HEK293 (cell line): ENCODE measurements around the gene PARD6B.
A peak's percentile ranks its signal among the peaks of the same experiment; 100 is the strongest.

Source experiments
- CTCF ChIA-PET: fragments of 350-600 bp; formaldehyde crosslinking; extraction: SDS; loops from one replicate; lab custom pipeline; 2021; ENCODE audit warnings: antibody characterized with exemption; lab: Yijun Ruan, JAX
- POLR2A ChIA-PET: fragments of 300-600 bp; formaldehyde crosslinking; extraction: SDS; loops from one replicate; lab custom pipeline; 2020; ENCODE audit warnings: antibody characterized with exemption, inconsistent platforms; lab: Yijun Ruan, JAX
- H3K27ac ChIP-seq: fragments of 200-500 bp; sonication (Bioruptor generic); 2 replicates; pipeline ENCODE4 v1.5.1; 2014; ENCODE audit warnings: low read depth, low read length, control low read depth, inconsistent platforms; ENCODE audit errors: extremely low read depth
- H3K36me3 ChIP-seq, 2 experiments: fragments of 200-500 bp in 1 of 2; sonication (Bioruptor generic) in 1 of 2; 1 replicate in 1 of 2; 2 replicates in 1 of 2; pipeline ENCODE4 v1.5.1; 2014 to 2017; ENCODE audit warnings: inconsistent platforms in 2 of 2, low read length in 2 of 2; ENCODE audit not compliant: control insufficient read depth in 2 of 2, insufficient read depth in 1 of 2
- H3K4me1 ChIP-seq: fragments of 200-500 bp; sonication (Bioruptor generic); 2 replicates; pipeline ENCODE4 v1.5.1; 2014; ENCODE audit warnings: mild to moderate bottlenecking, low read length, inconsistent platforms; ENCODE audit not compliant: control insufficient read depth, insufficient read depth
- H3K4me3 ChIP-seq: 2 replicates; pipeline ENCODE4 v1.5.1; 2011; ENCODE audit warnings: low read depth, mild to moderate bottlenecking, control low read depth, low read length, moderate library complexity
- H3K9me3 ChIP-seq: fragments of 200-500 bp; sonication (Bioruptor generic); 2 replicates; pipeline ENCODE4 v1.5.1; 2014; ENCODE audit warnings: low read depth, low read length, inconsistent platforms; ENCODE audit not compliant: control insufficient read depth, insufficient read depth
- EGR2 ChIP-seq: fragments of 450-650 bp; formaldehyde crosslinking; IDR thresholded peaks from 2 replicates; pipeline ENCODE4 v1.5.1; 2016; ENCODE audit warnings: low read depth, missing biosample characterization, missing genetic modification characterization
- GLI2 ChIP-seq: fragments of 450-650 bp; formaldehyde crosslinking; IDR thresholded peaks from 2 replicates; pipeline ENCODE4; 2017; ENCODE audit warnings: missing biosample characterization, missing genetic modification characterization, low read depth, borderline replicate concordance
- GLIS2 ChIP-seq: fragments of 450-650 bp; formaldehyde crosslinking; IDR thresholded peaks from 2 replicates; pipeline ENCODE4 v1.5.1; 2016; ENCODE audit warnings: missing biosample characterization, missing genetic modification characterization
- KLF8 ChIP-seq: fragments of 450-650 bp; formaldehyde crosslinking; IDR thresholded peaks from 2 replicates; pipeline ENCODE4 v1.5.1; 2016; ENCODE audit warnings: missing biosample characterization, missing genetic modification characterization
- OVOL3 ChIP-seq: fragments of 450-650 bp; formaldehyde crosslinking; IDR thresholded peaks from 2 replicates; pipeline ENCODE4 v1.5.1; 2016; ENCODE audit warnings: missing biosample characterization, missing genetic modification characterization
- SP3 ChIP-seq: fragments of 450-650 bp; formaldehyde crosslinking; IDR thresholded peaks from 2 replicates; pipeline ENCODE4 v1.5.1; 2016; ENCODE audit warnings: missing biosample characterization, missing genetic modification characterization
- ZEB2 ChIP-seq: fragments of 450-650 bp; formaldehyde crosslinking; IDR thresholded peaks from 2 replicates; pipeline ENCODE4 v1.5.1; 2016; ENCODE audit warnings: missing biosample characterization, missing genetic modification characterization
- ZNF16 ChIP-seq: fragments of 450-650 bp; formaldehyde crosslinking; IDR thresholded peaks from 2 replicates; pipeline ENCODE4 v1.5.1; 2016; ENCODE audit warnings: low read depth, missing biosample characterization, missing genetic modification characterization
- ZNF24 ChIP-seq: fragments of 450-650 bp; formaldehyde crosslinking; IDR thresholded peaks from 2 replicates; pipeline ENCODE4 v1.5.1; 2016; ENCODE audit warnings: missing biosample characterization, missing genetic modification characterization
- ZNF302 ChIP-seq: fragments of 450-650 bp; formaldehyde crosslinking; IDR thresholded peaks from 2 replicates; pipeline ENCODE4 v1.5.1; 2016; ENCODE audit warnings: missing biosample characterization, missing genetic modification characterization, low read depth
- ZNF37A ChIP-seq: fragments of 450-650 bp; IDR thresholded peaks from 2 replicates; pipeline ENCODE4 v1.5.1; 2018; ENCODE audit warnings: missing biosample characterization, missing genetic modification characterization
- ZNF416 ChIP-seq: fragments of 450-650 bp; formaldehyde crosslinking; IDR thresholded peaks from 2 replicates; pipeline ENCODE4 v1.5.1; 2016; ENCODE audit warnings: missing biosample characterization, missing genetic modification characterization
- ZNF514 ChIP-seq: fragments of 450-650 bp; formaldehyde crosslinking; IDR thresholded peaks from 2 replicates; pipeline ENCODE4 v1.5.1; 2016; ENCODE audit warnings: missing biosample characterization, missing genetic modification characterization
- ZNF623 ChIP-seq: fragments of 450-650 bp; formaldehyde crosslinking; IDR thresholded peaks from 2 replicates; pipeline ENCODE4 v1.5.1; 2016; ENCODE audit warnings: missing biosample characterization, missing genetic modification characterization
- ZNF629 ChIP-seq: fragments of 450-650 bp; formaldehyde crosslinking; IDR thresholded peaks from 2 replicates; pipeline ENCODE4 v1.5.1; 2017; ENCODE audit warnings: missing biosample characterization, missing genetic modification characterization
- ZNF670 ChIP-seq: fragments of 450-650 bp; formaldehyde crosslinking; IDR thresholded peaks from 2 replicates; pipeline ENCODE4 v1.5.1; 2016; ENCODE audit warnings: missing biosample characterization, missing genetic modification characterization, low read depth
- ZNF768 ChIP-seq: fragments of 450-650 bp; formaldehyde crosslinking; IDR thresholded peaks from 2 replicates; pipeline ENCODE4 v1.5.1; 2018; ENCODE audit warnings: missing biosample characterization, mild to moderate bottlenecking, missing genetic modification characterization
- ZSCAN23 ChIP-seq: fragments of 450-650 bp; formaldehyde crosslinking; IDR thresholded peaks from 2 replicates; pipeline ENCODE4 v1.5.1; 2016; ENCODE audit warnings: missing biosample characterization, missing genetic modification characterization
- TF ChIP-seq, protein P1 (sequence below): fragments of 450-650 bp; formaldehyde crosslinking; IDR thresholded peaks from 2 replicates; pipeline ENCODE4 v1.5.1; 2017; ENCODE audit warnings: missing biosample characterization, missing genetic modification characterization
- TF ChIP-seq, protein P2 (sequence below): fragments of 450-650 bp; formaldehyde crosslinking; IDR thresholded peaks from 2 replicates; pipeline ENCODE4 v1.5.1; 2017; ENCODE audit warnings: missing biosample characterization, missing genetic modification characterization
- TF ChIP-seq, protein P3 (sequence below): fragments of 450-650 bp; formaldehyde crosslinking; IDR thresholded peaks from 2 replicates; pipeline ENCODE4 v1.5.1; 2017; ENCODE audit warnings: missing biosample characterization, mild to moderate bottlenecking, missing genetic modification characterization, moderate library complexity
- TF ChIP-seq, protein P4 (sequence below): fragments of 450-650 bp; formaldehyde crosslinking; IDR thresholded peaks from 2 replicates; pipeline ENCODE4 v1.5.1; 2016; ENCODE audit warnings: missing biosample characterization, missing genetic modification characterization
- TF ChIP-seq, protein P5 (sequence below): fragments of 450-650 bp; formaldehyde crosslinking; IDR thresholded peaks from 2 replicates; pipeline ENCODE4; 2016; ENCODE audit warnings: missing biosample characterization, missing genetic modification characterization

PARD6B gene

DNA sequence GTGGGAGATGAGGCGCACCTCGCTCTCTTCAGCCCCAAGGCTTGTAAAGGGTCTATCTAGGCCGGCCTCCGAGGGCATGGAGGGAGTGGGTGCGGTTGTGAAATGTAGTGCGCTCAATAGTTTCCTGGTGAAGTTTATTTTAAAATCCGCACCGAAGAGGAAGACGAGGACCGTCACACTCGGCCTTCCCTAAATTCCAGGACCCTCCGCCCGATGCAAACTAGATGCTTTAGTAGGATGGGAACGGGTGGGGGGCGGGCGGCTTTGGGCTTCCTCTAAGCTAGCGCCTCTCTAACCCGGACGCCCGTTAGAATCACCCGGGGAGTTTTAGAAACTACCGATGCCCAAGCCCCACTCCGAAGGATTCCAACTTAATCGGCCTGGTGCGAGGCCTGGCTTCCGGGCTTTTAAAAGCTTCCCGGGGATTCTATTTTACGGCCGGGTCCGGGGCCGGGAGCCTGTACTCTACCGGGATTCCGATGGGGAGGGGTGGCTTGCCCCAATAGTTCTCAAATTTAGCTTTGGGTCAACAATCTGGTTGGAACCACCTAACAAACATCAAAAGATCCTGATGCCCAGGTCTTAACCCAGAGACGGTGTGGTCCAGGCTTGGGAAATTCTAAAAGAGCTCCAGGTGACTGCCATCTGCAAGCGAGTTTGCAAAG lies 62.9 kb downstream of the PARD6B start (continued):
- TF ChIP-seq ZNF514 (no peak), ZNF16 (tag by site-specific recombination) (no peak), KLF8 (tag by site-specific recombination) (no peak), OVOL3 (tag by site-specific recombination) (no peak), ZNF623 (tag by site-specific recombination) (no peak), ZSCAN23 (tag by site-specific recombination) (no peak), ZNF416 (no peak)
- TF ChIP-seq, protein P1, sequence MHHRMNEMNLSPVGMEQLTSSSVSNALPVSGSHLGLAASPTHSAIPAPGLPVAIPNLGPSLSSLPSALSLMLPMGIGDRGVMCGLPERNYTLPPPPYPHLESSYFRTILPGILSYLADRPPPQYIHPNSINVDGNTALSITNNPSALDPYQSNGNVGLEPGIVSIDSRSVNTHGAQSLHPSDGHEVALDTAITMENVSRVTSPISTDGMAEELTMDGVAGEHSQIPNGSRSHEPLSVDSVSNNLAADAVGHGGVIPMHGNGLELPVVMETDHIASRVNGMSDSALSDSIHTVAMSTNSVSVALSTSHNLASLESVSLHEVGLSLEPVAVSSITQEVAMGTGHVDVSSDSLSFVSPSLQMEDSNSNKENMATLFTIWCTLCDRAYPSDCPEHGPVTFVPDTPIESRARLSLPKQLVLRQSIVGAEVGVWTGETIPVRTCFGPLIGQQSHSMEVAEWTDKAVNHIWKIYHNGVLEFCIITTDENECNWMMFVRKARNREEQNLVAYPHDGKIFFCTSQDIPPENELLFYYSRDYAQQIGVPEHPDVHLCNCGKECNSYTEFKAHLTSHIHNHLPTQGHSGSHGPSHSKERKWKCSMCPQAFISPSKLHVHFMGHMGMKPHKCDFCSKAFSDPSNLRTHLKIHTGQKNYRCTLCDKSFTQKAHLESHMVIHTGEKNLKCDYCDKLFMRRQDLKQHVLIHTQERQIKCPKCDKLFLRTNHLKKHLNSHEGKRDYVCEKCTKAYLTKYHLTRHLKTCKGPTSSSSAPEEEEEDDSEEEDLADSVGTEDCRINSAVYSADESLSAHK (tag by site-specific recombination) = peak; percentile 38; the same call in 1 of the 2 replicates
- TF ChIP-seq, protein P2, sequence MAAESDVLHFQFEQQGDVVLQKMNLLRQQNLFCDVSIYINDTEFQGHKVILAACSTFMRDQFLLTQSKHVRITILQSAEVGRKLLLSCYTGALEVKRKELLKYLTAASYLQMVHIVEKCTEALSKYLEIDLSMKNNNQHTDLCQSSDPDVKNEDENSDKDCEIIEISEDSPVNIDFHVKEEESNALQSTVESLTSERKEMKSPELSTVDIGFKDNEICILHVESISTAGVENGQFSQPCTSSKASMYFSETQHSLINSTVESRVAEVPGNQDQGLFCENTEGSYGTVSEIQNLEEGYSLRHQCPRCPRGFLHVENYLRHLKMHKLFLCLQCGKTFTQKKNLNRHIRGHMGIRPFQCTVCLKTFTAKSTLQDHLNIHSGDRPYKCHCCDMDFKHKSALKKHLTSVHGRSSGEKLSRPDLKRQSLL (tag by site-specific recombination) = no peak
- TF ChIP-seq, protein P3, sequence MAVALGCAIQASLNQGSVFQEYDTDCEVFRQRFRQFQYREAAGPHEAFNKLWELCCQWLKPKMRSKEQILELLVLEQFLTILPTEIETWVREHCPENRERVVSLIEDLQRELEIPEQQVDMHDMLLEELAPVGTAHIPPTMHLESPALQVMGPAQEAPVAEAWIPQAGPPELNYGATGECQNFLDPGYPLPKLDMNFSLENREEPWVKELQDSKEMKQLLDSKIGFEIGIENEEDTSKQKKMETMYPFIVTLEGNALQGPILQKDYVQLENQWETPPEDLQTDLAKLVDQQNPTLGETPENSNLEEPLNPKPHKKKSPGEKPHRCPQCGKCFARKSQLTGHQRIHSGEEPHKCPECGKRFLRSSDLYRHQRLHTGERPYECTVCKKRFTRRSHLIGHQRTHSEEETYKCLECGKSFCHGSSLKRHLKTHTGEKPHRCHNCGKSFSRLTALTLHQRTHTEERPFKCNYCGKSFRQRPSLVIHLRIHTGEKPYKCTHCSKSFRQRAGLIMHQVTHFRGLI = no peak

DNA sequence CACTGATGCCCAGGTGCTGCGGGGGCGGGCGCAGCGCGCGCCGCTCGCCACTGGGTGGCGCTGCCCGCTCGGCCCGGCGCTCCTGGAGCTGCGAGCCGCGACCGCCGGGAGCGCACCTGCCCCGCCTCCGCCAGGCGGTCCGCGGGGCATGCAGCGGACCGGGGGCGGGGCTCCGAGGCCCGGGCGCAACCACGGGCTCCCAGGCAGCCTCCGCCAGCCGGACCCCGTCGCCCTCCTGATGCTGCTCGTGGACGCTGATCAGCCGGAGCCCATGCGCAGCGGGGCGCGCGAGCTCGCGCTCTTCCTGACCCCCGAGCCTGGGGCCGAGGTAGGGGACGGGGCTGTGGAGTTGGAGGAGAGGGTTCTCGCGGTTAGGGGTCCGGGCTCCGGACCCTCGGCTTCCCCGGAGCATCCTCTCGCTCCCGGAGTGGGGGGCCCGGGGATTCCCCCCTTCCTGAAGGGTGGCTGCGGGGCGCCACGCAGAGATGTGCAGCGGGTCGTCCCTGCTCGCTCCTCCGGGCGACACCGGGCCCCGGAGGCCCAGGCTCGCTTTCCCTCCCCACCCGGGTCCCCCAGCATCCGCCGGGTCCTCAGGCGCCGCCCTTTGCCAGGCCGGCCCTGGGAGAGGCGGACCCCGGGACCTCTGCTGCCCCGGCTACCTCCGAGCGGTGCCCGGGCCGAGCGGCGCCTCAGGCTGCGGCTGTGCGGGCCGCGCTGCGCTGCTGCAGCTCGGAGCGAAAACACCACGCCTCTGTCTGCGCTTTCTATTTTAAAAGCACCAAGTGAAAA lies 63.7 kb downstream of the PARD6B start, which contains the start of gene BCAS4:
Gene BCAS4 (plus strand): TSS at position 216 of the 789 bp plus-strand sequence. CDS start 23 bp downstream, at position 239.
- Histone ChIP-seq H3K27ac (peak within 1 kb of the TSS; percentile 51; the same call in 1 of the 2 replicates), H3K4me1 (peaks cover 4% of the 10 kb centered on the region; the same call in 1 of the 2 replicates), H3K4me3 (peak within 1 kb of the TSS; percentile 76), H3K36me3 (no peaks in the 10 kb centered on the region), H3K9me3 (no peaks in the 10 kb centered on the region)
- POLR2A ChIA-PET = interaction anchor here (1.0 to 1.4 kb wide), 4 partner anchors 8 to 163 kb away, joined by 3 to 17 read pairs (median 8); partner anchors contain the start of genes ADNP, DPM1 and MOCS3
- CTCF ChIA-PET = interaction anchor here (0.5 to 3.3 kb wide), 61 partner anchors 9 to 1284 kb away, joined by 3 to 21 read pairs (median 4); partner anchors contain the start of gene ADNP
- no peak for TF ChIP-seq ZNF768 (tag by site-specific recombination)
- no peak for TF ChIP-seq ZNF629 (tag by site-specific recombination)
- TF ChIP-seq ZEB2 (tag by site-specific recombination) = no peak
- TF ChIP-seq GLIS2 (tag by site-specific recombination) = peak; percentile 46
- TF ChIP-seq, protein P4, sequence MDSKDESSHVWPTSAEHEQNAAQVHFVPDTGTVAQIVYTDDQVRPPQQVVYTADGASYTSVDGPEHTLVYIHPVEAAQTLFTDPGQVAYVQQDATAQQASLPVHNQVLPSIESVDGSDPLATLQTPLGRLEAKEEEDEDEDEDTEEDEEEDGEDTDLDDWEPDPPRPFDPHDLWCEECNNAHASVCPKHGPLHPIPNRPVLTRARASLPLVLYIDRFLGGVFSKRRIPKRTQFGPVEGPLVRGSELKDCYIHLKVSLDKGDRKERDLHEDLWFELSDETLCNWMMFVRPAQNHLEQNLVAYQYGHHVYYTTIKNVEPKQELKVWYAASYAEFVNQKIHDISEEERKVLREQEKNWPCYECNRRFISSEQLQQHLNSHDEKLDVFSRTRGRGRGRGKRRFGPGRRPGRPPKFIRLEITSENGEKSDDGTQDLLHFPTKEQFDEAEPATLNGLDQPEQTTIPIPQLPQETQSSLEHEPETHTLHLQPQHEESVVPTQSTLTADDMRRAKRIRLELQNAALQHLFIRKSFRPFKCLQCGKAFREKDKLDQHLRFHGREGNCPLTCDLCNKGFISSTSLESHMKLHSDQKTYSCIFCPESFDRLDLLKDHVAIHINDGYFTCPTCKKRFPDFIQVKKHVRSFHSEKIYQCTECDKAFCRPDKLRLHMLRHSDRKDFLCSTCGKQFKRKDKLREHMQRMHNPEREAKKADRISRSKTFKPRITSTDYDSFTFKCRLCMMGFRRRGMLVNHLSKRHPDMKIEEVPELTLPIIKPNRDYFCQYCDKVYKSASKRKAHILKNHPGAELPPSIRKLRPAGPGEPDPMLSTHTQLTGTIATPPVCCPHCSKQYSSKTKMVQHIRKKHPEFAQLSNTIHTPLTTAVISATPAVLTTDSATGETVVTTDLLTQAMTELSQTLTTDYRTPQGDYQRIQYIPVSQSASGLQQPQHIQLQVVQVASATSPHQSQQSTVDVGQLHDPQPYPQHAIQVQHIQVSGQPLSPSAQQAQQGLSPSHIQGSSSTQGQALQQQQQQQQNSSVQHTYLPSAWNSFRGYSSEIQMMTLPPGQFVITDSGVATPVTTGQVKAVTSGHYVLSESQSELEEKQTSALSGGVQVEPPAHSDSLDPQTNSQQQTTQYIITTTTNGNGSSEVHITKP = peak; percentile 70; the same call in 1 of the 2 replicates
- TF ChIP-seq ZNF302 (tag by site-specific recombination) = no peak
- TF ChIP-seq, protein P5, sequence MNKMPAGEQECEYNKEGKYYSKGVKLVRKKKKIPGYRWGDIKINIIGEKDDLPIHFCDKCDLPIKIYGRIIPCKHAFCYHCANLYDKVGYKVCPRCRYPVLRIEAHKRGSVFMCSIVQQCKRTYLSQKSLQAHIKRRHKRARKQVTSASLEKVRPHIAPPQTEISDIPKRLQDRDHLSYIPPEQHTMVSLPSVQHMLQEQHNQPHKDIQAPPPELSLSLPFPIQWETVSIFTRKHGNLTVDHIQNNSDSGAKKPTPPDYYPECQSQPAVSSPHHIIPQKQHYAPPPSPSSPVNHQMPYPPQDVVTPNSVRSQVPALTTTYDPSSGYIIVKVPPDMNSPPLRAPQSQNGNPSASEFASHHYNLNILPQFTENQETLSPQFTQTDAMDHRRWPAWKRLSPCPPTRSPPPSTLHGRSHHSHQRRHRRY (tag by site-specific recombination) = no peak
- no peak for TF ChIP-seq EGR2 (tag by site-specific recombination)
- no peak for TF ChIP-seq ZNF670 (tag by site-specific recombination)
- no peak for TF ChIP-seq ZNF24 (tag by site-specific recombination)
- peak; percentile 55; the same call in 1 of the 2 replicates for TF ChIP-seq SP3 (tag by site-specific recombination)
- no peak for TF ChIP-seq ZNF37A (tag by site-specific recombination)
- TF ChIP-seq GLI2 (tag by site-specific recombination) = no peak
